WERI-Rb-1 (cell line): ENCODE data around the gene PRKAR1B.
A peak's percentile ranks its signal among the peaks of the same experiment; 100 is the strongest.

Experiments used
- DNase-seq: peaks from one replicate; pipeline ENCODE4 v3.0.0-alpha.2; 2020
- H3K27ac ChIP-seq: fragments of 250-450 bp; sonication (Bioruptor Pico); 2 replicates; pipeline ENCODE4 v1.5.1; 2020; ENCODE audit warnings: mild to moderate bottlenecking, moderate library complexity
- H3K27me3 ChIP-seq: fragments of 250-450 bp; sonication (Bioruptor Pico); 2 replicates; pipeline ENCODE4 v1.5.1; 2021; ENCODE audit warnings: mild to moderate bottlenecking, low read depth, moderate library complexity; ENCODE audit not compliant: insufficient read depth, severe bottlenecking
- H3K36me3 ChIP-seq: fragments of 250-450 bp; sonication (Bioruptor Pico); 2 replicates; pipeline ENCODE4 v1.5.1; 2020; ENCODE audit warnings: mild to moderate bottlenecking, moderate library complexity
- H3K4me3 ChIP-seq: 2 replicates; pipeline ENCODE4 v1.5.1; 2011; ENCODE audit warnings: low read depth, mild to moderate bottlenecking, control low read depth, low read length
- H3K9me3 ChIP-seq: fragments of 250-450 bp; sonication (Bioruptor Pico); 2 replicates; pipeline ENCODE4 v1.5.1; 2021; ENCODE audit warnings: mild to moderate bottlenecking, moderate library complexity; ENCODE audit not compliant: severe bottlenecking
- TF ChIP-seq, protein P1 (sequence below): IDR thresholded peaks from 2 replicates; pipeline ENCODE4 v1.5.1; 2011; ENCODE audit warnings: low read depth, mild to moderate bottlenecking, control low read depth, inconsistent platforms, low read length

Gene PRKAR1B

GRCh38 chr7:734808-735207 is 7.7 kb upstream of the PRKAR1B start:
- Histone ChIP-seq H3K27ac (no peak overlapping the region), H3K27me3 (no peaks in the 10 kb centered on the region), H3K36me3 (peaks cover 42% of the 10 kb centered on the region), H3K4me3 (no peak overlapping the region), H3K9me3 (peaks cover 8% of the 10 kb centered on the region)
- TF ChIP-seq, protein P1, sequence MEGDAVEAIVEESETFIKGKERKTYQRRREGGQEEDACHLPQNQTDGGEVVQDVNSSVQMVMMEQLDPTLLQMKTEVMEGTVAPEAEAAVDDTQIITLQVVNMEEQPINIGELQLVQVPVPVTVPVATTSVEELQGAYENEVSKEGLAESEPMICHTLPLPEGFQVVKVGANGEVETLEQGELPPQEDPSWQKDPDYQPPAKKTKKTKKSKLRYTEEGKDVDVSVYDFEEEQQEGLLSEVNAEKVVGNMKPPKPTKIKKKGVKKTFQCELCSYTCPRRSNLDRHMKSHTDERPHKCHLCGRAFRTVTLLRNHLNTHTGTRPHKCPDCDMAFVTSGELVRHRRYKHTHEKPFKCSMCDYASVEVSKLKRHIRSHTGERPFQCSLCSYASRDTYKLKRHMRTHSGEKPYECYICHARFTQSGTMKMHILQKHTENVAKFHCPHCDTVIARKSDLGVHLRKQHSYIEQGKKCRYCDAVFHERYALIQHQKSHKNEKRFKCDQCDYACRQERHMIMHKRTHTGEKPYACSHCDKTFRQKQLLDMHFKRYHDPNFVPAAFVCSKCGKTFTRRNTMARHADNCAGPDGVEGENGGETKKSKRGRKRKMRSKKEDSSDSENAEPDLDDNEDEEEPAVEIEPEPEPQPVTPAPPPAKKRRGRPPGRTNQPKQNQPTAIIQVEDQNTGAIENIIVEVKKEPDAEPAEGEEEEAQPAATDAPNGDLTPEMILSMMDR: no peak
- DNase-seq: no peak

- Histone ChIP-seq H3K27ac (no peak overlapping the region), H3K27me3 (no peaks in the 10 kb centered on the region), H3K9me3 (peaks cover 8% of the 10 kb centered on the region), H3K36me3 (peaks cover 44% of the 10 kb centered on the region), H3K4me3 (no peak overlapping the region)
- DNase-seq: no peak
- TF ChIP-seq, protein P1: no peak
Observed at GRCh38 chr7:734214-734613, 7.1 kb upstream of the PRKAR1B start.

- TF ChIP-seq, protein P1: no peak
- Histone ChIP-seq H3K27me3 (no peaks in the 10 kb centered on the region), H3K9me3 (peaks cover 8% of the 10 kb centered on the region), H3K27ac (peak overlapping the region; percentile 21), H3K36me3 (peaks cover 50% of the 10 kb centered on the region), H3K4me3 (no peak overlapping the region)
- DNase-seq: no peak
Observed at GRCh38 chr7:732556-732955, 5.5 kb upstream of the PRKAR1B start.

DNA sequence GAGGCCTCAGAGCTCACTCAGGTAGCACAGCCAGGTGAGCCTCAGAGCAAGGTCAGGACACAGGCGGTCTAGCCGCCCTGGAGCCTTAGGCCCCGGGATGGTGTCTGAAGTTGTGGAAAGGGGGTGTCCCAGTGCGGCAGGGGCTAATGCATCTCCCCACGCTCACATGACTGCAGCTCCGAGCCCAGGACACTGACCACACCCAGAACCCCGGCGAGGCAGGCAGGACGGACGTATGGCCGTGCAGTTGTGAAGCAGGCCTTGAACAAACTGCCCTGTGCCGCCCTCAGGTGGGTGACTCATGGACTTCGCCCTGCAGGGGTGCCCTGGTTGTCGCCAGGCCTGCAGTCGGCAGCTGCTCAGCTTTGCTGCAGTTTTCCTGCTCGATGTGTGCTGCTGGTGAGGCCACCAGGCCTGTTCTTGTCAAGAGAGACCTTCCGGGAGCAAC is 5.0 kb upstream of the PRKAR1B start:
- Histone ChIP-seq H3K27me3 (no peaks in the 10 kb centered on the region), H3K4me3 (no peak overlapping the region), H3K9me3 (peaks cover 8% of the 10 kb centered on the region), H3K36me3 (peaks cover 50% of the 10 kb centered on the region), H3K27ac (peak overlapping the region; percentile 21)
- TF ChIP-seq, protein P1: peak; percentile 81
- DNase-seq: peak; percentile 81

GRCh38 chr7:731440-732085 is 4.5 kb upstream of the PRKAR1B start:
- peak overlapping the region; percentile 21; the same call in 1 of the 2 replicates for H3K27ac ChIP-seq
- no peaks in the 10 kb centered on the region for H3K27me3 ChIP-seq
- H3K4me3 ChIP-seq: no peak overlapping the region
- DNase-seq: peak; percentile 3
- peaks cover 50% of the 10 kb centered on the region for H3K36me3 ChIP-seq
- TF ChIP-seq, protein P1: no peak
- H3K9me3 ChIP-seq: peaks cover 8% of the 10 kb centered on the region
